Measurements from ENCODE around the gene ARHGAP31.

Gene ARHGAP31

DNA sequence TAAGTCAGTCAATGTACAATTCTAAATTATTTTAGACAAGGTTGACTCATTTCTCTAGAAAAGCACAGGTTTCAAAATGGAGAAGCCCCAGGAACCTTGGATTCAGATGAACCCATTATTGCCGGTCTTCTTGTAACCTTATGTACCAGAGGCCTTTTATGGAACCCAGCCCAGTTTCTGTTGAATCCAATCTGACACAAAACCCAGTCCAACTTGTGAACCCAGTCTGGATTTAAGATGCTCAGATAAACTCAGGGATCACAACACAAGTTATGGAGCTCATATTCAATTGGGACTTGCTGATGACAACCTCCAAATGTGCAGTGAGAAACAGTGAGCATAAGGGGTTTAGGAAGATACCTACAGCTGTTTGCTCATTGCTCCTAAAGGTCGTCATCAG, 37.1 kb upstream of the ARHGAP31 start (continued):
- TF ChIP-seq, protein P1, sequence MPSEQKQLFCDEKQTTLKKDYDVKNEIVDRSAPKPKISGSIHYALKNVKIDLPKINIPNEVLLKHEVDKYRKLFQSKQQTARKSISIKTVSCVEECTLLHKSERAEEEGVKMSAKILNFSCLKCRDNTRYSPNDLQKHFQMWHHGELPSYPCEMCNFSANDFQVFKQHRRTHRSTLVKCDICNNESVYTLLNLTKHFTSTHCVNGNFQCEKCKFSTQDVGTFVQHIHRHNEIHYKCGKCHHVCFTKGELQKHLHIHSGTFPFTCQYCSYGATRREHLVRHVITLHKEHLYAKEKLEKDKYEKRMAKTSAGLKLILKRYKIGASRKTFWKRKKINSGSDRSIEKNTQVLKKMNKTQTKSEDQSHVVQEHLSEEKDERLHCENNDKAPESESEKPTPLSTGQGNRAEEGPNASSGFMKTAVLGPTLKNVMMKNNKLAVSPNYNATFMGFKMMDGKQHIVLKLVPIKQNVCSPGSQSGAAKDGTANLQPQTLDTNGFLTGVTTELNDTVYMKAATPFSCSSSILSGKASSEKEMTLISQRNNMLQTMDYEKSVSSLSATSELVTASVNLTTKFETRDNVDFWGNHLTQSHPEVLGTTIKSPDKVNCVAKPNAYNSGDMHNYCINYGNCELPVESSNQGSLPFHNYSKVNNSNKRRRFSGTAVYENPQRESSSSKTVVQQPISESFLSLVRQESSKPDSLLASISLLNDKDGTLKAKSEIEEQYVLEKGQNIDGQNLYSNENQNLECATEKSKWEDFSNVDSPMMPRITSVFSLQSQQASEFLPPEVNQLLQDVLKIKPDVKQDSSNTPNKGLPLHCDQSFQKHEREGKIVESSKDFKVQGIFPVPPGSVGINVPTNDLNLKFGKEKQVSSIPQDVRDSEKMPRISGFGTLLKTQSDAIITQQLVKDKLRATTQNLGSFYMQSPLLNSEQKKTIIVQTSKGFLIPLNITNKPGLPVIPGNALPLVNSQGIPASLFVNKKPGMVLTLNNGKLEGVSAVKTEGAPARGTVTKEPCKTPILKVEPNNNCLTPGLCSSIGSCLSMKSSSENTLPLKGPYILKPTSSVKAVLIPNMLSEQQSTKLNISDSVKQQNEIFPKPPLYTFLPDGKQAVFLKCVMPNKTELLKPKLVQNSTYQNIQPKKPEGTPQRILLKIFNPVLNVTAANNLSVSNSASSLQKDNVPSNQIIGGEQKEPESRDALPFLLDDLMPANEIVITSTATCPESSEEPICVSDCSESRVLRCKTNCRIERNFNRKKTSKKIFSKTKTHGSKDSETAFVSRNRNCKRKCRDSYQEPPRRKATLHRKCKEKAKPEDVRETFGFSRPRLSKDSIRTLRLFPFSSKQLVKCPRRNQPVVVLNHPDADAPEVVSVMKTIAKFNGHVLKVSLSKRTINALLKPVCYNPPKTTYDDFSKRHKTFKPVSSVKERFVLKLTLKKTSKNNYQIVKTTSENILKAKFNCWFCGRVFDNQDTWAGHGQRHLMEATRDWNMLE (tag by site-specific recombination; conservative IDR thresholded peaks at IDR 0.05; ENCODE audit: low read depth): no peak
- no peak for TF ChIP-seq MYNN (tag by site-specific recombination; IDR thresholded peaks at IDR 0.05; ENCODE audit: borderline replicate concordance)
- TF ChIP-seq HOXD13 (CRISPR knock-in tag; IDR thresholded peaks at IDR 0.05; ENCODE audit: borderline replicate concordance): no peak
- no peak for TF ChIP-seq ZNF776 (tag by site-specific recombination; IDR thresholded peaks at IDR 0.05; ENCODE audit: borderline replicate concordance)
- TF ChIP-seq ZBTB17 (tag by site-specific recombination; IDR thresholded peaks at IDR 0.05): no peak
- no peak for TF ChIP-seq BCL11A (tag by site-specific recombination; IDR thresholded peaks at IDR 0.05; ENCODE audit: low read depth)

DNA sequence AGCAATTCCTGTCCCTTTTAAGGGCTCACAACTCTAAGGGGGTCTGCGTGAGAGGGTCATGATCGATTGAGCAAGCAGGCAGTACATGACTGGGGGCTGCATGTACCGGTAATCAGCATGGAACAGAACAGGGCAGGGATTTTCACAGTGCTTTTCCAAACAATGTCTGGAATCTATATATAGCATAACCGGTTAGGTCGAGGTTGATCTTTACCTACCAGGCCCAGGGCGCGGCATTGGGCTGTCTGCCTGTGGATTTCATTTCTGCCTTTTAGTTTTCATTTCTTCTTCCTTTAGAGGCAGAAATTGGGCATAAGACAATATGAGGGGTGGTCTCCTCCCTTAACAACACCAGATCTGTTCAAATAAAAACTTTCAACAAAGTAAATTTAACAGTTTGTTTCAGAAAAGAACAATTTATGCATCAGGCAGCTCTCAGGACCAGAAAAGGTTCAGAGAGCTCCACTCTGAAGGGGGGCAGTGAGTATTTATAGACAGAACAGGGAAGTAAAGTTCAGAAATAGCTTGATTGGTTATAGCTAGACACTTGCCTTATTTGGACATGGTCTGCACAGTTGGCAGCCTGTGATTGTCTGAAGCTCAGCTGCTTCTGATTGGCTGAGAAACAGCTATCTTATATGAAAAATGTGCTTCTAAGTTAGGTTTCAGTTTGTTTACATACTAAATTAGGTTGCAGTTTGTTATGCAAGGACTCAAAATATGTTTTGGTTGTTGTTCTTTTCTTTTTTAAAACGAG, 36.4 kb upstream of the ARHGAP31 start:
- Histone ChIP-seq H3K4me1 (ENCODE audit: control insufficient read depth, insufficient read depth, low read length) (no peaks in the 10 kb centered on the region), H3K9me3 (ENCODE audit: control insufficient read depth, insufficient read depth, low read depth, low read length) (no peaks in the 10 kb centered on the region), H3K36me3 (ENCODE audit: control insufficient read depth in 2 of 2, insufficient read depth in 1 of 2, low read length in 2 of 2) (no peaks in the 10 kb centered on the region), H3K4me3 (ENCODE audit: low read depth, low read length) (no peak overlapping the region), H3K27ac (ENCODE audit: extremely low read depth, low read depth, low read length) (no peak overlapping the region)
- CTCF ChIA-PET: interaction anchor here (1.2 kb wide), 1 partner anchor 17 kb away, joined by 7 read pairs; no protein-coding TSS in a partner anchor
- POLR2A ChIA-PET: no interaction called here
- TF ChIP-seq ZNF155 (tag by site-specific recombination; IDR thresholded peaks at IDR 0.05) (no peak), ZNF549 (tag by site-specific recombination; IDR thresholded peaks at IDR 0.05) (peak; percentile 71)

DNA sequence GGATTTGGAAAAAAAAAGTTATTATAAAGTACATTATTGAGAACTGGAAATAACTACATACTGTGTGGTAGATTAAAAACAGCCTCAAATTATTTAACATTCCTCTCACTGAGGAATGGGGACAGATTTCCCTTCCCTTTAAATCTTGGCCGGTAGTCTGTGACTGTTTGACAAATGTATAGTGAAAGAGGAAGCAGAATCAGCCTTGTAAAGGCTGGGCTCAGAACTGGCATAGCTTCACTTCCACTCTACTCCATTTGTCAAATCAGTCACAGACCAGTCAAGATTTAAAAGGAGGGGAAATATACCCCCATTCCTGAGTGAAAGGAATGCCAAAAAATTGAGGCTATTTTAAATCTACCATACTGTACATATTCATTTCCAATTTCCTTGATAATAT, 35.3 kb upstream of the ARHGAP31 start:
- no peaks in the 10 kb centered on the region for H3K36me3 ChIP-seq (ENCODE audit: control insufficient read depth in 2 of 2, insufficient read depth in 1 of 2, low read length in 2 of 2)
- CTCF ChIA-PET: interaction anchor here (1.2 kb wide), 1 partner anchor 16 kb away, joined by 7 read pairs; no protein-coding TSS in a partner anchor
- H3K4me3 ChIP-seq (ENCODE audit: low read depth, low read length): no peak overlapping the region
- no peaks in the 10 kb centered on the region for H3K9me3 ChIP-seq (ENCODE audit: control insufficient read depth, insufficient read depth, low read depth, low read length)
- POLR2A ChIA-PET: no interaction called here
- H3K4me1 ChIP-seq (ENCODE audit: control insufficient read depth, insufficient read depth, low read length): no peaks in the 10 kb centered on the region
- no peak overlapping the region for H3K27ac ChIP-seq (ENCODE audit: extremely low read depth, low read depth, low read length)
- TF ChIP-seq, protein P2, sequence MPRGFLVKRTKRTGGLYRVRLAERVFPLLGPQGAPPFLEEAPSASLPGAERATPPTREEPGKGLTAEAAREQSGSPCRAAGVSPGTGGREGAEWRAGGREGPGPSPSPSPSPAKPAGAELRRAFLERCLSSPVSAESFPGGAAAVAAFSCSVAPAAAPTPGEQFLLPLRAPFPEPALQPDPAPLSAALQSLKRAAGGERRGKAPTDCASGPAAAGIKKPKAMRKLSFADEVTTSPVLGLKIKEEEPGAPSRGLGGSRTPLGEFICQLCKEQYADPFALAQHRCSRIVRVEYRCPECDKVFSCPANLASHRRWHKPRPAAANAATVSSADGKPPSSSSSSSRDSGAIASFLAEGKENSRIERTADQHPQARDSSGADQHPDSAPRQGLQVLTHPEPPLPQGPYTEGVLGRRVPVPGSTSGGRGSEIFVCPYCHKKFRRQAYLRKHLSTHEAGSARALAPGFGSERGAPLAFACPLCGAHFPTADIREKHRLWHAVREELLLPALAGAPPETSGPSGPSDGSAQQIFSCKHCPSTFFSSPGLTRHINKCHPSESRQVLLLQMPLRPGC (tag by site-specific recombination; IDR thresholded peaks at IDR 0.05): no peak
- TF ChIP-seq ZBTB1 (tag by site-specific recombination; IDR thresholded peaks at IDR 0.05): no peak
- no peak for TF ChIP-seq ZNF274 (IDR thresholded peaks at IDR 0.05; ENCODE audit: low read length)
- TF ChIP-seq ZNF274 (tag by site-specific recombination; IDR thresholded peaks at IDR 0.05; ENCODE audit: borderline replicate concordance): no peak
- no peak for TF ChIP-seq ZNF544 (tag by site-specific recombination; IDR thresholded peaks at IDR 0.05)
- no peak for TF ChIP-seq ZNF747 (tag by site-specific recombination; IDR thresholded peaks at IDR 0.05)
- TF ChIP-seq KLF1 (tag by site-specific recombination; IDR thresholded peaks at IDR 0.05): no peak
- no peak for TF ChIP-seq ZNF792 (tag by site-specific recombination; IDR thresholded peaks at IDR 0.05)
- TF ChIP-seq ZBTB8A (tag by site-specific recombination; IDR thresholded peaks at IDR 0.05): no peak
- no peak for TF ChIP-seq ZNF335 (tag by site-specific recombination; conservative IDR thresholded peaks at IDR 0.05)
- TF ChIP-seq ZNF776 (tag by site-specific recombination; IDR thresholded peaks at IDR 0.05; ENCODE audit: borderline replicate concordance): no peak
- no peak for TF ChIP-seq ZNF324 (tag by site-specific recombination; IDR thresholded peaks at IDR 0.05)
- TF ChIP-seq ZNF221 (tag by site-specific recombination; IDR thresholded peaks at IDR 0.05; ENCODE audit: borderline replicate concordance): no peak
